CD4-positive, alpha-beta T cell (primary cell): ENCODE results near the gene SFMBT2. TPM values are rescaled to one million over a fixed set of nuclear protein-coding genes. Genes with fewer than 3 reads are reported as not detected.

Experiments used
- ATAC-seq: fragments of 200-7000 bp; cut with Tn5 transposase; one replicate; pipeline ENCODE4 v1.10.0; 2022; ENCODE audit warnings: mild to moderate bottlenecking; ENCODE audit not compliant: poor library complexity
- CTCF ChIA-PET: fragments of 350-600 bp; sonication (Branson Sonifier 250); formaldehyde crosslinking; loops from one replicate; lab custom pipeline; 2021; ENCODE audit warnings: antibody characterized with exemption, inconsistent platforms; lab: Charles Lee
- POLR2A ChIA-PET: fragments of 350-600 bp; sonication (Branson Sonifier 250); formaldehyde crosslinking; loops from one replicate; lab custom pipeline; 2021; ENCODE audit warnings: antibody characterized with exemption, inconsistent platforms; lab: Charles Lee
- DNase-seq, 14 experiments: peaks; one replicate each; pipeline ENCODE4 v3.0.0-alpha.2; 2013 to 2020; ENCODE audit warnings: mixed read lengths in 2 of 14
- H3K27ac ChIP-seq, 2 donors: one replicate each; pipeline versions ENCODE4 v1.5.1 to v1.7.0; 2013; ENCODE audit warnings: low read length in 2 of 2, low read depth in 1 of 2, mild to moderate bottlenecking in 1 of 2
- H3K27me3 ChIP-seq, 2 experiments: 1 replicate in 1 of 2; 2 replicates in 1 of 2; pipeline versions ENCODE4 v1.6.1 to v1.7.0; 2013; ENCODE audit warnings: low read length in 2 of 2, control low read depth in 1 of 2, mild to moderate bottlenecking in 1 of 2, moderate library complexity in 1 of 2; ENCODE audit not compliant: insufficient read depth in 2 of 2, control insufficient read depth in 1 of 2
- H3K36me3 ChIP-seq: one replicate; pipeline ENCODE4 v1.6.1; 2013; ENCODE audit warnings: low read length, control low read depth; ENCODE audit not compliant: insufficient read depth
- H3K4me1 ChIP-seq: one replicate; pipeline ENCODE4 v1.6.1; 2013; ENCODE audit warnings: low read length, control low read depth; ENCODE audit not compliant: insufficient read depth
- H3K4me3 ChIP-seq: one replicate; pipeline ENCODE4 v1.5.1; 2013; ENCODE audit warnings: mild to moderate bottlenecking, low read length, moderate library complexity
- H3K9me3 ChIP-seq, 2 experiments: 1 replicate in 1 of 2; 2 replicates in 1 of 2; pipeline versions ENCODE4 v1.6.1 to v1.7.0; 2013; ENCODE audit warnings: low read length in 2 of 2, mild to moderate bottlenecking in 2 of 2, control low read depth in 1 of 2, moderate library complexity in 1 of 2; ENCODE audit not compliant: control insufficient read depth in 1 of 2, insufficient read depth in 1 of 2
- H3K27ac Mint-ChIP-seq: one replicate; pipeline ENCODE4 v1.8.0; 2020; ENCODE audit warnings: mixed read lengths
- H3K27me3 Mint-ChIP-seq: one replicate; pipeline ENCODE4 v1.8.0; 2021; ENCODE audit warnings: mixed read lengths
- H3K36me3 Mint-ChIP-seq: one replicate; pipeline ENCODE4 v1.8.0; 2021; ENCODE audit warnings: low read depth, mixed read lengths
- H3K4me1 Mint-ChIP-seq: one replicate; pipeline ENCODE4 v1.8.0; 2021; ENCODE audit warnings: low read depth, mixed read lengths
- H3K4me3 Mint-ChIP-seq: one replicate; pipeline ENCODE4 v1.8.0; 2020; ENCODE audit warnings: mild to moderate bottlenecking, mixed read lengths
- H3K9me3 Mint-ChIP-seq: one replicate; pipeline ENCODE4 v1.8.0; 2020; ENCODE audit warnings: mixed read lengths
- intact Hi-C, 2 experiments: fragments of 100-400 bp; cut with DNase I in 1 of 2; cut with micrococcal nuclease in 1 of 2; formaldehyde crosslinking; loops; one replicate each; pipeline versions ENCODE4 v1.15.1 to v1.9.0; 2023 to 2025; cut with DNase I, micrococcal nuclease
- total RNA-seq, 174 experiments: library from RNA in 2 of 174; stranded (reverse) in 2 of 174; gene quantifications; one replicate each; pipeline ENCODE4 v1.2.3 and lab custom pipeline; 2021 to 2026
- TF ChIP-seq, protein P1 (sequence below): fragments of 200-600 bp; IDR thresholded peaks from one replicate; pipeline ENCODE4 v1.8.0; 2022; ENCODE audit warnings: antibody characterized with exemption, mild to moderate bottlenecking

SFMBT2 gene
- total RNA-seq, 2 experiments from 2014 or later: 41.0 to 42.0 TPM

DNA sequence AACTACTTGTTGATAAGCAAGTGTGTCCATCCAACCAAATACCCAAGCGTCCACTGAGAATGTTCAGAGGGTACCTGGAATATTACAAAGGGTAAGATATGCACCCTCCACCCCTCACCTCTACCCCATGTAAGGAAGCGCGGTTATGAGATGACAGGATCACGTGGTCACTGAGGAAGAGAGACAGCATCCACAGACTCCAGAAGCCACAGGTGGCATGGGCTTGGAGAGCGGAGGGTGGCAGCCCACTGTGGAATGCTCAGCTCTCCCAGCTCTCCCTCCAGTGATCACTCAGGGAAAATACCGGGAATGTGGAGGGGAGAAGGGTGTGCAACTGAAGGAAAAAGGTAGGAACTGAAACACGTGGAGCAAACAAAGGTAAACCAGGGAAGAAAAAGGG, 25.7 kb downstream of the SFMBT2 start:
- H3K9me3 ChIP-seq: no peaks in the 10 kb centered on the region
- intact Hi-C loops: no loop called here
- Mint-ChIP-seq H3K4me3 (peak overlapping the region; percentile 13), H3K9me3 (no peaks in the 10 kb centered on the region), H3K4me1 (peaks cover 79% of the 10 kb centered on the region), H3K27ac (peak overlapping the region; percentile 71), H3K36me3 (peaks cover 31% of the 10 kb centered on the region), H3K27me3 (no peaks in the 10 kb centered on the region)
- H3K27ac ChIP-seq: no peak overlapping the region
- H3K27me3 ChIP-seq: no peaks in the 10 kb centered on the region
- ChIA-PET CTCF (no interaction called here), POLR2A (no interaction called here)
- TF ChIP-seq, protein P1, sequence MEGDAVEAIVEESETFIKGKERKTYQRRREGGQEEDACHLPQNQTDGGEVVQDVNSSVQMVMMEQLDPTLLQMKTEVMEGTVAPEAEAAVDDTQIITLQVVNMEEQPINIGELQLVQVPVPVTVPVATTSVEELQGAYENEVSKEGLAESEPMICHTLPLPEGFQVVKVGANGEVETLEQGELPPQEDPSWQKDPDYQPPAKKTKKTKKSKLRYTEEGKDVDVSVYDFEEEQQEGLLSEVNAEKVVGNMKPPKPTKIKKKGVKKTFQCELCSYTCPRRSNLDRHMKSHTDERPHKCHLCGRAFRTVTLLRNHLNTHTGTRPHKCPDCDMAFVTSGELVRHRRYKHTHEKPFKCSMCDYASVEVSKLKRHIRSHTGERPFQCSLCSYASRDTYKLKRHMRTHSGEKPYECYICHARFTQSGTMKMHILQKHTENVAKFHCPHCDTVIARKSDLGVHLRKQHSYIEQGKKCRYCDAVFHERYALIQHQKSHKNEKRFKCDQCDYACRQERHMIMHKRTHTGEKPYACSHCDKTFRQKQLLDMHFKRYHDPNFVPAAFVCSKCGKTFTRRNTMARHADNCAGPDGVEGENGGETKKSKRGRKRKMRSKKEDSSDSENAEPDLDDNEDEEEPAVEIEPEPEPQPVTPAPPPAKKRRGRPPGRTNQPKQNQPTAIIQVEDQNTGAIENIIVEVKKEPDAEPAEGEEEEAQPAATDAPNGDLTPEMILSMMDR: no peak
- H3K4me1 ChIP-seq: peaks cover 37% of the 10 kb centered on the region
- no peak overlapping the region for H3K4me3 ChIP-seq
- ATAC-seq (no peak), DNase-seq (no peak)
- H3K36me3 ChIP-seq: peaks cover 14% of the 10 kb centered on the region

DNA sequence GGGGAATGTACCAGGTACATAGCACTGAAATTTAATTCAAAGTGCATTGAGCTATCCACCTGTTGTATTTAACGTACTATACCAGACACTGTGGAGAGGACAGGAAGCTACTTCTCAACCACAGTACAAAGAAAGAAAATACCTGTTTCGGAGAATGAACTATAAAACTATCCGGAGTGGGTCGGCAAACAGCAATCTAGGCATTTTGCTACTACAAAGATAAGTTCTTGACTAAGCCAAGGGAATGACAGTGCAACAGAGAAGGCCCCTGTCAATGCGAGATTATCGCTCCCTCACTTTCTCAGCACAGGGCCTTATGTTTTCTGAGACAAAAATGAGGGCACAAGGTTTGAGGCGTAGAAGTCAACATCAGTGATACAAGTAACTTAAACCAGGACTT, 27.4 kb downstream of the SFMBT2 start:
- TF ChIP-seq, protein P1: no peak
- intact Hi-C loops: no loop called here
- DNase-seq (peak in 3 of 14 experiments; percentile 7 to 29 (median 15)), ATAC-seq (peak; percentile 86)
- H3K27ac Mint-ChIP-seq: peak overlapping the region; percentile 84
- Histone ChIP-seq H3K9me3 (no peaks in the 10 kb centered on the region), H3K36me3 (peaks cover 26% of the 10 kb centered on the region), H3K27ac (no peak overlapping the region), H3K27me3 (no peaks in the 10 kb centered on the region), H3K4me1 (peaks cover 25% of the 10 kb centered on the region), H3K4me3 (no peak overlapping the region)
- peak overlapping the region; percentile 30 for H3K4me3 Mint-ChIP-seq
- no peaks in the 10 kb centered on the region for H3K27me3 Mint-ChIP-seq
- H3K36me3 Mint-ChIP-seq: peaks cover 47% of the 10 kb centered on the region
- POLR2A ChIA-PET: interaction anchor here (0.8 to 1.3 kb wide), 4 partner anchors 8 to 27 kb away, joined by 3 to 8 read pairs (median 4); partner anchors contain the start of gene SFMBT2
- H3K9me3 Mint-ChIP-seq: no peaks in the 10 kb centered on the region
- peaks cover 63% of the 10 kb centered on the region for H3K4me1 Mint-ChIP-seq
- CTCF ChIA-PET: interaction anchor here (0.6 to 0.7 kb wide), 2 partner anchors 35 to 1180 kb away, joined by 4 to 5 read pairs; no protein-coding TSS in a partner anchor

DNA sequence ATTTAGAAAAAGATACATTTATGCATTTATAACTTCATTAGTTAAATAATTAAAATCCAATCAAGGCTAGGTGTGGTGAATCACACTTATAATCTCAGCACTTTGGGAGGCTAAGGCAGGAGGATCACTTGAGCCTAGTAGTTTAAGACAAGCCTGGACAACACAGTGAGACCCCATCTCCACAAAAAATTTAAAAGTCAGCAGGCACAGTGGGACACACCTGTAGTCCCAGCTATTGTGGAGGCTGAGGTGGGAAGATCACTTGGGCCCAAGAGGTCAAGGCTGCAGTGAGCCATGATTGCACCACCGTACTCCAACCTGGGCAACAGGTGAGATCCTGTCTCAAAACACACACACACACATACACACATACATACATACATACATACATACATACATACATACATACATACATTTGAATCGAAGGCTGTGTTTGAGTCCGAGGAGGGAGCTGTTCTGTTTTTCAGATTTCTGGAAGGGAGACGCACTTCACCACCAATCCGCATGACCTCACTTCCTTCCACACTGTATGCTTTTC, 30.1 kb downstream of the SFMBT2 start:
- intact Hi-C loops: no loop called here
- no peaks in the 10 kb centered on the region for H3K9me3 ChIP-seq
- no peak for DNase-seq
- H3K36me3 Mint-ChIP-seq: peaks cover 72% of the 10 kb centered on the region
- ChIA-PET POLR2A (no interaction called here), CTCF (no interaction called here)
- TF ChIP-seq, protein P1: no peak
- H3K27me3 ChIP-seq: no peaks in the 10 kb centered on the region
- H3K4me3 Mint-ChIP-seq: no peak overlapping the region
- peaks cover 33% of the 10 kb centered on the region for H3K36me3 ChIP-seq
- H3K27ac ChIP-seq: no peak overlapping the region
- peak overlapping the region; percentile 20 for H3K27ac Mint-ChIP-seq
- no peaks in the 10 kb centered on the region for H3K9me3 Mint-ChIP-seq
- H3K27me3 Mint-ChIP-seq: no peaks in the 10 kb centered on the region
- H3K4me1 ChIP-seq: peaks cover 14% of the 10 kb centered on the region
- no peak for ATAC-seq
- H3K4me3 ChIP-seq: no peak overlapping the region
- peaks cover 39% of the 10 kb centered on the region for H3K4me1 Mint-ChIP-seq
